HG02885 (cell line): ENCODE data around the gene B4GALT6.

ENCODE experiments used
- ATAC-seq: cut with Tn5 transposase; IDR thresholded peaks from one replicate; pipeline ENCODE4 v1.9.1; 2021; ENCODE audit warnings: mild to moderate bottlenecking; ENCODE audit not compliant: unreplicated experiment, poor library complexity

B4GALT6 gene

DNA sequence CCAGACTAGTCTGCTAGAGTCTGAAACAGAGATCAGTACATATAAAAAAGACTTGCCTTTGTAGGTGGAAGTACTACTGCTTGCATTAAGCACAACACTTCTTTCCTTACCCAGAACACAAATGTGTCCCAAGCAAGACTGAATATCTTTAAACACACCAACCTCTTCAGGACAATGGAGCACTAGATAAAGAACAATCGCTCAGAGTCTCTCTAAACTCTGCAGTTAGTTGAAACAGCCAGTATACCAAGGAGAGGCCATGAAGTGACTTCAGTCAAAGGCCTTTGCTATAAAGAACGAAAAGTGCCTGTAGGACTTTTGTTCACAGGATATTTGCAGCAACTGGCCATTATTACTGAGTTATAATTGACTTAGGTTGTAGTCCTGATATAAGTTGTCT, 9.9 kb upstream of the B4GALT6 start:
- no peak for ATAC-seq

GRCh38 chr18:31688606-31689005, 4.2 kb upstream of the B4GALT6 start:
- ATAC-seq = no peak

GRCh38 chr18:31686986-31687928, 2.9 kb upstream of the B4GALT6 start:
- ATAC-seq = no peak

GRCh38 chr18:31686572-31686971, 2.2 kb upstream of the B4GALT6 start:
- no peak for ATAC-seq

- ATAC-seq = peak; percentile 76
Observed at GRCh38 chr18:31685097-31686082, 1.0 kb upstream of the B4GALT6 start.

DNA sequence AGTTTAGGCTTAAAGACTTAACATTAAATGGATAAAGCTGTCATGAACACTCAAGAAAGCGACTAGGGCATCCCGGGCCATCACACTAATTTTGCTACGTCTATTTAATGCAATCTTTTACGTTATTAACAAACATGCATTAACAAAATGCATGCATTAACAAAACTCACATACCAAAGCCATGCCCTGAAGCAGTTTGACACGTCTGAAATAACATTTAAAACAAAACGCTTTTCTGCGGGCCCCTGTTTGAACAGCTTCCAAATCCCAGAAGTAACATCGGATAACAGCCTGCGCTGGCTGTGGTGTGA, 458 bp downstream of the B4GALT6 start:
- no peak for ATAC-seq

DNA sequence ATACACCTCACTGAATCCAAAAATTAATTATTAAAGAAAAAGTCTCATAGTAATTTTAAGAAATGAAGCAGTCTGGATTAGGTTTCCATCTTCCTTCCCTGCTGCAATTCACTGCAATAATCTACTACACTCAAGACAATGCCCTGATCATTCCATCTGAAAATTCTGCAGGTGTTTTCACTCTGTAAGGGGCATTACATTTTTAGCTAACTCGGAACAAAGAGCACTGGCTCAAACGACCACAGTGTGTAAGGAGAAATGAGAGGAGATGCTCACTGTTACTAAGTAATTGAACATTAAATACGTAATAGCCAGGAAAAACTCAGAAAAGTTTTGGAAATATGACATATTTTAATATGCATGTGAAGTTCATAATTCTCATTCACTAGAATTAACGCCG, 1.3 kb downstream of the B4GALT6 start:
- ATAC-seq = no peak

GRCh38 chr18:31680831-31681568, 3.4 kb downstream of the B4GALT6 start:
- no peak for ATAC-seq

DNA sequence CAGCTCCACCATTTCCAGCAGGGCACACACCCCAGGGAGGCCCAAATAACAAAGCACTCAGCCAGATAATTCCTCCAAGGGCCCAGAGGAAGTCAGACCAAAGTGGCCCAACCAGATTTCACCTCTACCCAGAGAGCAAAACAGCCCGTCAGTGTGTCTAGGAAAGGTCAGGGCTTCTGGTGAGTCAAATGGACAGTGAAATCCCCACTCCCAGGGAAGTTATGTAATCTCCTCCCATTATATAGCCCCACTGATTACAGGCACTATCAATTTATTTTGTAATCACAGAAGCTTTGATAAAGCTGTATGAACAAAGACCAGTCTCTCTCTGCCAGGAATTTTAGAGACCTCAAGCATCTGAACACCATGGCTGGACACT, 4.0 kb downstream of the B4GALT6 start:
- ATAC-seq = no peak

DNA sequence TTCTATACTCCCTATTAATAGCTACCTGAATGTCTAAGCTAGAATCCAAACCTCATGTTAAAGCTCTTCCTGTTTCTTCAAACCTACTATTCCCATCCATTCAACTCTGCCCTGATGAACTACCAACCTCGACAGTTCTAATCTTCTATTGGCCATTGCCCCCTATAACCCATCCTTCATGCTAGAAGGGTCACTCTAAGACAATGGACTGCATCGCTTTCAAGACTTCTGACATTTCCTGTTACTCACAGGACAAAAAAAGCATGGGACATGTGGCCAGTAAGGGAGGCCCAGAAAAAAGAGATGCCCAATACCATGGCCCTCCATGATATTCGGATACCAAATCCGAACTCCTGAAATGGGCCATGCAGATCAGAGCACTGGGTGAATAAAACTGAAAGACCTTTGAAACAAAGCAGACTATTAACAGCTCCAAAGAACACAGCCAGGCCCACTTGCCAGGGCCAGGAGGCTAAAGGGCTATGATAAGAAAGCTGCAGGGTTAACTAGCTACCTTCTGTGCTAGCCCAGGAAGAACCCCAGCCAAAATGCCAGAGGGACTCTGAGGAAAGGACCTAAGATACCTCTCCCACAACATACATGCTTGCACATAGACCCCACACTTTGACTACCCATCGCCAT, 4.5 kb downstream of the B4GALT6 start:
- ATAC-seq = no peak

- no peak for ATAC-seq
Observed at GRCh38 chr18:31679133-31679742, 5.1 kb downstream of the B4GALT6 start.

- ATAC-seq = no peak
Observed at GRCh38 chr18:31678425-31678824, 6.0 kb downstream of the B4GALT6 start.

- ATAC-seq = no peak
Observed at GRCh38 chr18:31677592-31677991, 6.8 kb downstream of the B4GALT6 start.

GRCh38 chr18:31675404-31675803, 9.0 kb downstream of the B4GALT6 start:
- ATAC-seq = no peak

- no peak for ATAC-seq
Observed at GRCh38 chr18:31672628-31673135, 11.7 kb downstream of the B4GALT6 start.

DNA sequence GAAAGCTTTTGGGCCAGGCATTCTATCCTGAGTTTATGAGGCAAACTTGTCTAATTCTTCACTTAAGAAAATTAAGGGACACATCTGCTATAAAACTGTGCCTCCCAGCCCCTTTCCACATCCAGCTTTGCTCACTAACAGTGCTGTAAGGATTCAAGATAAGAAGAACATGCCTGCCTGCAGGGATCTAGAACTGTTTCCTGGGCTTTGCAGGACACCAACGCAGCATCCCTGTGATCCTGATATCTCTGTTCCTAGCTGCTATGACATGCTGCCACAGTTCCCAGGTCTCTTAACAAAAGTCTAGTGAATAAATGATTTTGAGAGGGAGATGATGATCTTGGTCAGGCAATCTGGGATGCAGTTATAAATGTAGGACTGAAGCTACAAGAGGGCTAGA, 12.4 kb downstream of the B4GALT6 start:
- no peak for ATAC-seq

DNA sequence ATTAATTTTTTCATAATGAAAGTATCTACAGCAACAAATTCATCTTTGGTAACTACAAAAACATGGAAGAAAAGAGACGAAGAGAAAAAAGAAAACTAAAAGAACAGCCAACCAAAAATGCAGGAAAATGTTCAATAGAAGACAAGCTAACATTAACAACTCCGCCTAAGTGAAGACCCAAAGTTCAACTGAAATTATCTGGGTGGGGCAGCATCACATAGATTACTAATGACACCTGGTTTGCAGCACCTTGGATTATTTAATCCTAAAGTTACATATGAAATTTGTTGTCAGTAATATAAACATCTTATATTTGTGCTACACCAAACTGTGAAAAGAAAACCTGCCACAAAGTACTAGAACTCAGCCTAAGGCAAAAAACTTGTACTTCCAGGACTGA, 14.8 kb downstream of the B4GALT6 start:
- no peak for ATAC-seq

DNA sequence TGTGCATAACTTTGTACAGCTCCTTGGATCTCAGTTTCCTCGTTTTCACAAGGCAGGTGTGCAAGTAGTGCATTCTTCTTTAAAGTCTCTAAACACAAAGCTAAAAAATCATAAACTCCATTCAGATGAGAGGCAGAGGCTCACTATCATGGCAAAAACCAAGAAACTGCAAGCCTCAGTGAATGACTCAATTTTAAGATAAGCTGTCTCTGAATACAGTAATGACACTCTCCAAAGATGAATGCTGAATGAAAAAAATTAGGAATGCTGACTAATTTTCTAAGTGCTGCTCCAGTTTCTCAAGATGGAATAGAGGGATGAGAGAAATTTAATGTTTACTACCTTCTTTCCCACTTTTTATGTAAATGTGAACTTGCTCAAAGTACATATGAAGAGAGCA, 17.2 kb downstream of the B4GALT6 start:
- ATAC-seq = no peak

DNA sequence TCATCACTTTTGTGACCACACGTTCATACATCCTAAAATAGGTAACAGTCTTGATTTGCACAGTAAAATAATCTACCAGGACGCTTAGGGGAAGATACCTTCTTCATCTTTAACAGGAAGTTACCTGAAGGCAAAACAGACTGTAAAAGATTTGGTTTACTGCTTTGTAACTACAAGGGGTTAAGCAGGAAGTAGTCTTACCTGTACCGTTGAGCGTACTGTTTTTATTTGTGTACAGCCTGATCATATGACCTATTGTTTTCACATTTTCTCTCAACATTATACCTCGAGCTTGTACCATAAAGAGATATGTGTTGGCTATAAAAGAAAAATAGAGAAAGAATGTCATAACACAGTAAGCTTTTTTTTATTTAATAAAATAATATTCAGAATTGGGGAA, 18.3 kb downstream of the B4GALT6 start:
- ATAC-seq = no peak
